ENCODE data around the gene UBE2D1. TPM values are rescaled to one million over a fixed set of nuclear protein-coding genes. Genes with fewer than 3 reads are reported as not detected.

The UBE2D1 gene
- total and polyA plus RNA-seq, 2 of the 4 experiments (the other 2 are of a cell fraction): 9.1 to 9.7 TPM

GRCh38 chr10:58318346-58318745 lies 16.5 kb upstream of the UBE2D1 start:
- no peak overlapping the region for H2BK120ac ChIP-seq (ENCODE audit: low read depth, low read length)
- H3K36me3 ChIP-seq (ENCODE audit: control insufficient read depth, insufficient read depth, low read length): no peaks in the 10 kb centered on the region
- no peak overlapping the region for H4K91ac ChIP-seq (ENCODE audit: insufficient read depth, low read depth, low read length)
- TF ChIP-seq ELK1 (IDR thresholded peaks at IDR 0.05; ENCODE audit: borderline replicate concordance, low read depth, low read length) (no peak), USF2 (IDR thresholded peaks at IDR 0.05; ENCODE audit: low read depth, low read length) (no peak), MAFK (IDR thresholded peaks at IDR 0.05; ENCODE audit: low read depth, low read length) (no peak), FOS (IDR thresholded peaks at IDR 0.05; ENCODE audit: low read depth, low read length) (no peak)
- H3K23ac ChIP-seq (ENCODE audit: low read depth, low read length): no peak overlapping the region
- no peak overlapping the region for H2AK9ac ChIP-seq (replicated peaks; ENCODE audit: low read depth, low read length, poor library complexity)
- H4K8ac ChIP-seq (ENCODE audit: low read depth in 2 of 2, low read length in 2 of 2): no peak overlapping the region
- no peaks in the 10 kb centered on the region for H3K9me1 ChIP-seq (ENCODE audit: insufficient read depth, low read length)
- H4K5ac ChIP-seq (ENCODE audit: low read depth, low read length): no peak overlapping the region
- CTCF ChIA-PET: no interaction called here
- no peaks in the 10 kb centered on the region for H3K9me3 ChIP-seq (ENCODE audit: control insufficient read depth, insufficient read depth, low read length)
- H3K27ac ChIP-seq (ENCODE audit: insufficient read depth, low read length): no peak overlapping the region
- no CpG with 5 or more reads among the region's 2 CpGs for WGBS, 2 experiments (ENCODE audit: extremely low coverage in 2 of 2, insufficient read length in 1 of 2)
- H3K4me2 ChIP-seq (ENCODE audit: low read depth, low read length): no peak overlapping the region
- H2AK5ac ChIP-seq (ENCODE audit: low read depth, low read length): no peak overlapping the region
- POLR2A ChIA-PET (ENCODE audit: unreplicated experiment): no interaction called here
- H2BK5ac ChIP-seq (ENCODE audit: low read depth, low read length, poor library complexity, severe bottlenecking): no peak overlapping the region
- intact Hi-C loops (cut with micrococcal nuclease): no loop called here
- DNase-seq (peak; percentile 15), ATAC-seq (ENCODE audit: low read depth) (no peak)
- no peak overlapping the region for H2AFZ ChIP-seq (replicated peaks; ENCODE audit: low read length, poor library complexity)
- BruUV-seq (replicated peaks): no TSS peak
- no peaks in the 10 kb centered on the region for H4K20me1 ChIP-seq (ENCODE audit: insufficient read depth, low read length)
- no peak overlapping the region for H3K14ac ChIP-seq (replicated peaks; ENCODE audit: low read depth, low read length)
- H3K4me3 ChIP-seq (ENCODE audit: insufficient read depth, low read depth, low read length): no peak overlapping the region
- in situ Hi-C loops (cut with MboI; ENCODE audit: low sequenced_read_pairs): no loop called here
- H2BK15ac ChIP-seq (ENCODE audit: low read depth, low read length): no peak overlapping the region
- peaks cover 2% of the 10 kb centered on the region; the same call in 1 of the 2 replicates for H3K27me3 ChIP-seq (ENCODE audit: control insufficient read depth, insufficient read depth, low read length)
- H2BK20ac ChIP-seq (ENCODE audit: low read depth, low read length): no peak overlapping the region
- H3K56ac ChIP-seq (ENCODE audit: extremely low read depth, insufficient read depth, low read length): no peak overlapping the region
- H3K9ac ChIP-seq (ENCODE audit: low read depth, low read length): no peak overlapping the region
- dilution Hi-C loops (cut with HindIII; ENCODE audit: low sequenced_read_pairs, unreplicated experiment): loop anchor here (25.0 kb wide), 1 partner anchor 131 kb away; no protein-coding TSS in a partner anchor
- H3K18ac ChIP-seq (ENCODE audit: low read depth, low read length): no peak overlapping the region
- no peak overlapping the region for H3K4ac ChIP-seq (ENCODE audit: low read depth, low read length)
- H3K79me1 ChIP-seq (ENCODE audit: low read depth in 1 of 2, low read length in 2 of 2): no peaks in the 10 kb centered on the region
- no peaks in the 10 kb centered on the region for H3K4me1 ChIP-seq (ENCODE audit: control insufficient read depth, insufficient read depth, low read length)
